Tibial nerve (tissue), 4 donors: ENCODE measurements around the gene ZMYND8.

Source experiments
- EP300 ChIP-seq, 2 donors: sonication (generic); formaldehyde crosslinking; IDR thresholded peaks; one replicate each; pipeline ENCODE4 v1.6.1; 2017; ENCODE audit warnings: antibody characterized with exemption in 2 of 2, mild to moderate bottlenecking in 1 of 2
- POLR2A ChIP-seq, 2 donors: fragments of 450-650 bp; IDR thresholded peaks; one replicate each; pipeline ENCODE4 v1.6.1; 2017; ENCODE audit warnings: antibody characterized with exemption in 2 of 2, mild to moderate bottlenecking in 2 of 2, moderate library complexity in 2 of 2
- TF ChIP-seq, protein P1 (sequence below), 5 experiments: fragments of 200-600 bp in 3 of 5; fragments of 450-650 bp in 2 of 5; sonication (generic) in 3 of 5; IDR thresholded peaks; one replicate each; pipeline ENCODE4 v1.5.1; 2016 to 2019; ENCODE audit warnings: antibody characterized with exemption in 5 of 5, mild to moderate bottlenecking in 3 of 5, moderate library complexity in 2 of 5

DNA sequence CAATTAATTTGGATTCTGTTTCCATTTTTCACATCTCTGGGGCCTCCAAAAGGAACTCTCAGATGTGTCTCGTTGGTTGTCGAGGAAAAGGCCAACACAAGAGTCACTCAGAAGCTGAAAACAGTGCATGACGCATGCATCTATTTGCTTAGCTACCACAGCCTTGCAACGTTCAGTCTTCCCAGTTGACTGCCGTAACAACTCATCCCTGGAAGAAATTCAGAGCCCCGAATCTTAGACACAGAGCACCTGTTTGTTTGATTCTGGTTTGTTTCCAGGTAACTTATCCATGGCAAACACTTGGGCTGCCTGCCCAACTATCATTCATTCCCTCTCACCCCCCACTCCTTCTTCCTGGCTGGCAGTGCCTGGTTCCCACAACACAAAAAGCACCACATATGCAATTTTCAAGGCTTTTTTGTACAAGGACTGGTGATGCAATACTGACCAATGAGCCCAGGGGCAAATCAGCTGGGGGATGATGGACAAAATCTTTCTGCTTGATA is 60.5 kb downstream of the ZMYND8 start:
- TF ChIP-seq, protein P1, sequence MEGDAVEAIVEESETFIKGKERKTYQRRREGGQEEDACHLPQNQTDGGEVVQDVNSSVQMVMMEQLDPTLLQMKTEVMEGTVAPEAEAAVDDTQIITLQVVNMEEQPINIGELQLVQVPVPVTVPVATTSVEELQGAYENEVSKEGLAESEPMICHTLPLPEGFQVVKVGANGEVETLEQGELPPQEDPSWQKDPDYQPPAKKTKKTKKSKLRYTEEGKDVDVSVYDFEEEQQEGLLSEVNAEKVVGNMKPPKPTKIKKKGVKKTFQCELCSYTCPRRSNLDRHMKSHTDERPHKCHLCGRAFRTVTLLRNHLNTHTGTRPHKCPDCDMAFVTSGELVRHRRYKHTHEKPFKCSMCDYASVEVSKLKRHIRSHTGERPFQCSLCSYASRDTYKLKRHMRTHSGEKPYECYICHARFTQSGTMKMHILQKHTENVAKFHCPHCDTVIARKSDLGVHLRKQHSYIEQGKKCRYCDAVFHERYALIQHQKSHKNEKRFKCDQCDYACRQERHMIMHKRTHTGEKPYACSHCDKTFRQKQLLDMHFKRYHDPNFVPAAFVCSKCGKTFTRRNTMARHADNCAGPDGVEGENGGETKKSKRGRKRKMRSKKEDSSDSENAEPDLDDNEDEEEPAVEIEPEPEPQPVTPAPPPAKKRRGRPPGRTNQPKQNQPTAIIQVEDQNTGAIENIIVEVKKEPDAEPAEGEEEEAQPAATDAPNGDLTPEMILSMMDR (IDR thresholded peaks at IDR 0.05), result no peak
- TF ChIP-seq POLR2A (IDR thresholded peaks at IDR 0.05) (no peak), EP300 (IDR thresholded peaks at IDR 0.05) (no peak)
